Activated T-cell treated with anti-CD3 and anti-CD28 coated beads, Interleukin-2, amount 50 U/mL, for 24 hours (primary cell): ENCODE results near the gene PRSS16.
A peak's percentile ranks its signal among the peaks of the same experiment; 100 is the strongest.

Experiments used
- DNase-seq: peaks from one replicate; pipeline ENCODE4 v3.0.0-alpha.2; 2020
- H3K27ac Mint-ChIP-seq: 2 replicates; pipeline ENCODE4 v1.8.0; 2020; ENCODE audit warnings: mild to moderate bottlenecking, mixed read lengths
- H3K27me3 Mint-ChIP-seq: 2 replicates; pipeline ENCODE4 v1.8.0; 2020; ENCODE audit warnings: mixed read lengths
- H3K36me3 Mint-ChIP-seq: 2 replicates; pipeline ENCODE4 v1.8.0; 2020; ENCODE audit warnings: low read depth, mixed read lengths
- H3K4me1 Mint-ChIP-seq: 2 replicates; pipeline ENCODE4 v1.8.0; 2020; ENCODE audit warnings: low read depth, mixed read lengths
- H3K4me3 Mint-ChIP-seq: 2 replicates; pipeline ENCODE4 v1.8.0; 2020; ENCODE audit warnings: mild to moderate bottlenecking, moderate library complexity, mixed read lengths
- H3K9me3 Mint-ChIP-seq: 2 replicates; pipeline ENCODE4 v1.8.0; 2020; ENCODE audit warnings: mixed read lengths

Gene PRSS16

GRCh38 chr6:27230758-27231111, 16.8 kb upstream of the PRSS16 start:
- H3K27me3 Mint-ChIP-seq = peaks cover 81% of the 10 kb centered on the region
- no peak overlapping the region for H3K27ac Mint-ChIP-seq
- H3K36me3 Mint-ChIP-seq = no peaks in the 10 kb centered on the region
- peaks cover 13% of the 10 kb centered on the region for H3K4me1 Mint-ChIP-seq
- H3K9me3 Mint-ChIP-seq = peaks cover 6% of the 10 kb centered on the region
- DNase-seq = no peak
- no peak overlapping the region for H3K4me3 Mint-ChIP-seq

GRCh38 chr6:27234576-27234975, 12.9 kb upstream of the PRSS16 start:
- Mint-ChIP-seq H3K27me3 (peaks cover 80% of the 10 kb centered on the region), H3K4me3 (no peak overlapping the region), H3K4me1 (peaks cover 33% of the 10 kb centered on the region), H3K9me3 (peaks cover 5% of the 10 kb centered on the region), H3K36me3 (no peaks in the 10 kb centered on the region), H3K27ac (no peak overlapping the region)
- no peak for DNase-seq

DNA sequence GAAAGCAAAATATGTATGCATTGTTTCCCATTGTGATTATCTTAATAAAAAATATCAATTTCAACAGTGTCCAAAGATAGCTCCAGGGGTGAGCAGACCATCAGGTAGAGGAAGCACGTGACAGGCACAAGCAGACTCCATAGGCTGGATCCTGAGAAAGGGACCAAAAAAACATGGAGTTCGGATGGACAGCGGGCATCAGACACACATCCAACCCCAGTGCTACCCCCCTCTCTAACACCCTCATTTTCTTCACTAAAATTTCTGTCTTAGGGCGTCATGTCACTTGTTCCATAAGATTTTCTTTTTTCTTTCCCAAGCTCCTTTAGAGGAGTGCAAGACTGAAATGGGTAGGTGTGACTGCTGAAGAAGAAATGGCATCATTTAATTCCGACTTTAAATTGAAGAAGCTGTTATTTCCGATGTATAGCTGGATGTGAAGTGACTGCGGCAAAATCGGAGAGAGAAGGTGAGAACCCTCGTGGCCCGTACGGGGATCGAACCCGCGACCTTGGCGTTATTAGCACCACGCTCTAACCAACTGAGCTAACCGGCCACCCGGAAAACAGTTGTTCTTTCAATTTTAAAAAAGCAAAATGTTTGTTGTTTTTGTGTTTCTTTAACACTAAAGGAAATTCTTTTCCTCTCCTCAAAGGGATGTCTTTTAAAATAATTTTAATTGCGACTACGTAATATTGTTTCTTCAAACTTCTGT, 10.3 kb upstream of the PRSS16 start:
- Mint-ChIP-seq H3K36me3 (no peaks in the 10 kb centered on the region), H3K4me3 (peak overlapping the region; percentile 55), H3K9me3 (peaks cover 5% of the 10 kb centered on the region), H3K27ac (peak overlapping the region; percentile 71), H3K4me1 (peaks cover 27% of the 10 kb centered on the region), H3K27me3 (peaks cover 79% of the 10 kb centered on the region)
- peak; percentile 76 for DNase-seq

GRCh38 chr6:27238010-27238983, 9.2 kb upstream of the PRSS16 start:
- H3K4me1 Mint-ChIP-seq = peaks cover 27% of the 10 kb centered on the region
- H3K9me3 Mint-ChIP-seq = peaks cover 3% of the 10 kb centered on the region
- no peaks in the 10 kb centered on the region for H3K36me3 Mint-ChIP-seq
- H3K4me3 Mint-ChIP-seq = peak overlapping the region; percentile 55
- H3K27ac Mint-ChIP-seq = peak overlapping the region; percentile 71
- no peak for DNase-seq
- H3K27me3 Mint-ChIP-seq = peaks cover 84% of the 10 kb centered on the region

DNA sequence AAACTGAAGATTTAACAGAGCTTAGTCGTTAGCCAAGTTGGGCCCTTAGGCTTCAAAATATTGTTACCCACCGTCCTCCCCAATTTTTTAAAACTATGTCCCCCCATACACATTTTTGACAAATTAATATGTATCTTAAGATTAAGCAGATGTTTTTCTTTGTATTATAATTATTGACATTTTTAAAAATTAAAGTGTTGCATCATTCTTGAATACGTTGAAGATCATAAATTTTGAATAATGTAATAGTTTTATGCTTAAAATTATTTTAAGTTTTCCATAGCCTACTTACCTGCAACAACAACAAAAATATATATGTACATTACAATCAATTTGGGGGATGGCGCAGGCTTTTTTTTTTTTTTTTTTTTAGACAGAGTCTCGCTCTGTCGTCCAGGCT, 8.2 kb upstream of the PRSS16 start:
- no peak overlapping the region for H3K27ac Mint-ChIP-seq
- peaks cover 84% of the 10 kb centered on the region for H3K27me3 Mint-ChIP-seq
- no peaks in the 10 kb centered on the region for H3K36me3 Mint-ChIP-seq
- H3K4me1 Mint-ChIP-seq = peaks cover 27% of the 10 kb centered on the region
- no peak overlapping the region for H3K4me3 Mint-ChIP-seq
- H3K9me3 Mint-ChIP-seq = peaks cover 2% of the 10 kb centered on the region
- DNase-seq = no peak

DNA sequence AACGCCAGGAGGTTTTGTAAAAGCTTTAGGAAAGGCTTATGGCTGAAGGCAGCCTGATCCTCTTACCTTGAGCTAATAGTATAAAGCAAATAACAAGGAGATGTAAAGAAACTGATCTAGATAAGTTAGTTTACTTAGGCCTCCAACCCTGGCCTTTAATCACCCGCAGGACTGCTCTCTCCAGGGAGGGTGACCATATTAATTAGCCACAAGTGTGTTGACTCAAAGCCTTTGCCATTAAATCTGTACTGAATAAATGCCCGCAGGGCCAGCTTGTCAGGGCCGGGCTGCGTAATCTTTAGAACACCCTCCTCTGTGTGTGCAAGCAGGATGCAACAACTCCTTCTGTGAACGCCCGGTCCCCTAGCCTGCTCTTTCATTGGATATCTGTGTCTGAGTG, 6.1 kb upstream of the PRSS16 start:
- Mint-ChIP-seq H3K4me1 (peaks cover 18% of the 10 kb centered on the region), H3K27ac (no peak overlapping the region), H3K27me3 (peaks cover 73% of the 10 kb centered on the region), H3K4me3 (no peak overlapping the region), H3K36me3 (no peaks in the 10 kb centered on the region), H3K9me3 (peaks cover 2% of the 10 kb centered on the region)
- no peak for DNase-seq

DNA sequence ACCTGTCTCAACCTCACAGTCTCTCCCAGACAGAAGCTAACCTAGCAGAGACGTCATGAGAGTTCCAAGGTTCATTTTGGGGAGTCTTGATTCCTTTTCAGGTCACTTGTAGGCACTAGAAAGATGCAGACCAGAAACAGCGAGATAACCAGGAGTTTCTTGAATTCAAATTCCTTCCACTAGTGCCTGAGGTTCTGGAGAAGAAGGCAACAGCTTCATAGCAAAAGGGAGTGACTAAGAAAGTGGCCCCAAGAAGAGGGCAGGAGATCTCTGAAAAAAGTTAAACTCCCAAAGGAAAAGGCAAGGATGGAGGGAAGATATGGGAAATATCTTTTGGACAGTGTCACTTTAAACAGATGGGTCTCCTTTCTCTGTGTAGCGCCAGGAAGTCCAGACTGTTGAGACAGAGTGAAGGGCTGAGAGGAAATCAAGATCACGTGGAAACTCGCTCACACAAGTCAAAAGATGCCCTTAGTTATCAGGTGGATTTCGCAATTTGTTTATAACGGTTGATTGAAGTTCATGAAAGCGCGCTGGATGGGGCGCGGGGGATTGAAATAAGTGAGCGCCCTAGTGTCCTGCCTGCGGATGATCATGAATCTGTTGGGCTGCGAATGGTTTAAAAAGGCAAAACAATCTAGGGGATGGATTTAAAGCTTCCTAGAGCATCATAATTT, 4.8 kb upstream of the PRSS16 start:
- Mint-ChIP-seq H3K36me3 (no peaks in the 10 kb centered on the region), H3K27ac (no peak overlapping the region), H3K4me3 (no peak overlapping the region), H3K27me3 (peaks cover 60% of the 10 kb centered on the region), H3K9me3 (peaks cover 2% of the 10 kb centered on the region), H3K4me1 (peaks cover 11% of the 10 kb centered on the region)
- no peak for DNase-seq

DNA sequence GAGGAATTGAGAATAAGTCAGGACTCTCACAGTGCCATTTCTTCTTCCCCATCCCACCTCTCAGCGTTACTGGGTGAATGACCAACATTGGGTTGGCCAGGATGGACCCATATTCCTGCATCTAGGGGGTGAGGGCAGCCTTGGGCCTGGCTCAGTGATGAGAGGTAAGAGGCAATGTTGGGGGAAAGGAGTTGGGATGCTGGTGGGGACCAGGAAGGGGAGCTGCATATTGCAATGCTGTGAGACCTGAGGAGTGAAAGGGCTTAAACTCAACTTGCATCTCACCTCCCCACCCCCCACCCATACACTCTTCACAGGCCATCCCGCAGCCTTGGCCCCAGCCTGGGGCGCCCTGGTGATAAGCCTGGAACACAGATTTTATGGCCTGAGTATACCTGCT, 1.3 kb downstream of the PRSS16 start:
- no peak overlapping the region for H3K4me3 Mint-ChIP-seq
- H3K36me3 Mint-ChIP-seq = no peaks in the 10 kb centered on the region
- no peak overlapping the region for H3K27ac Mint-ChIP-seq

DNA sequence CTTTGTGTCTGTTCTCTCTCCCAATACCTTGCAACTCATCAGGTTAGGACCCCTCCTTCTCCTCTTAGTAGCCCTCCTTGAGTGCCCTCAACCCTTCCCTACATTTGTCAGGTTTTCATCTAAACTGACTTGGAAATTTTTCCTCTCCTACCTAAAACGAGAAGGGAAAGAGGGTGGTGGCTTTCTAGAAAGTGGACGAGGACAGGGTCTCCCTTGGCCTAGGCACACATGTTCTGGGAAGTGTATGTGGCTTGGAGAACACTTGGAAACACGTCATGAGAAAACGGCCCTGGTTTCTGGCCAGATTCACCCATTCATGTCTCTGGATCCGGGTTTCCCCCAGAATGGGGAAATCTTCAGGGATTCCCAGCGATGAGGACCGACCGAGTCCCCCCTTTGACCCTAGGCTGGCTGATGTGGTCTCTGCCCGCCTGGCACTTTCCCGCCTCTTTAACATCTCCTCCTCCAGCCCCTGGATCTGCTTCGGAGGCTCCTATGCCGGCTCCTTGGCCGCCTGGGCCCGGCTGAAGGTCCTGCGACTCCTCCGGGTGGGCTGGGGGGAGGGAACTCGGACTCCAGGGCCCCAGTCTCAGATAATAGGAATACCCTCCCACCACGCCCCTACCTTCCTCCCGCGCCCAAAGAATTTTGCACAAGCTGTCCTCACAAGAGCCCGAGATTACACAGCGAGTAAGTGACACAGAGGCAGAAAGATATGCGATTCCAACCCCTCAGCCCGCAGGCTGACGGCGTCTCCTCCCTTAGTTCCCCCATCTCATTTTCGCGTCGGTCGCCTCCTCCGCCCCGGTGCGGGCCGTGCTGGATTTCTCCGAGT, 3.0 kb downstream of the PRSS16 start:
- H3K4me1 Mint-ChIP-seq = peaks cover 12% of the 10 kb centered on the region
- DNase-seq = no peak
- no peaks in the 10 kb centered on the region for H3K9me3 Mint-ChIP-seq
- peak overlapping the region; percentile 15 for H3K27ac Mint-ChIP-seq
- H3K36me3 Mint-ChIP-seq = no peaks in the 10 kb centered on the region
- peaks cover 56% of the 10 kb centered on the region for H3K27me3 Mint-ChIP-seq
- H3K4me3 Mint-ChIP-seq = peak overlapping the region; percentile 82

More for the DNA sequence above, 1.3 kb downstream of the PRSS16 start:
- H3K4me1 Mint-ChIP-seq = peaks cover 12% of the 10 kb centered on the region
- no peak for DNase-seq
- peaks cover 51% of the 10 kb centered on the region for H3K27me3 Mint-ChIP-seq
- H3K9me3 Mint-ChIP-seq = no peaks in the 10 kb centered on the region

- peaks cover 60% of the 10 kb centered on the region for H3K27me3 Mint-ChIP-seq
- peak overlapping the region; percentile 82 for H3K4me3 Mint-ChIP-seq
- H3K9me3 Mint-ChIP-seq = no peaks in the 10 kb centered on the region
- peak overlapping the region; percentile 15 for H3K27ac Mint-ChIP-seq
- H3K36me3 Mint-ChIP-seq = no peaks in the 10 kb centered on the region
- peak; percentile 82 for DNase-seq
- peaks cover 12% of the 10 kb centered on the region for H3K4me1 Mint-ChIP-seq
Measured at GRCh38 chr6:27251112-27251605, 3.7 kb downstream of the PRSS16 start.

- H3K9me3 Mint-ChIP-seq = no peaks in the 10 kb centered on the region
- H3K36me3 Mint-ChIP-seq = no peaks in the 10 kb centered on the region
- H3K4me1 Mint-ChIP-seq = peaks cover 12% of the 10 kb centered on the region
- peak; percentile 80 for DNase-seq
- peak overlapping the region; percentile 82 for H3K4me3 Mint-ChIP-seq
- no peak overlapping the region for H3K27ac Mint-ChIP-seq
- peaks cover 62% of the 10 kb centered on the region for H3K27me3 Mint-ChIP-seq
Measured at GRCh38 chr6:27251606-27252251, 4.2 kb downstream of the PRSS16 start.

DNA sequence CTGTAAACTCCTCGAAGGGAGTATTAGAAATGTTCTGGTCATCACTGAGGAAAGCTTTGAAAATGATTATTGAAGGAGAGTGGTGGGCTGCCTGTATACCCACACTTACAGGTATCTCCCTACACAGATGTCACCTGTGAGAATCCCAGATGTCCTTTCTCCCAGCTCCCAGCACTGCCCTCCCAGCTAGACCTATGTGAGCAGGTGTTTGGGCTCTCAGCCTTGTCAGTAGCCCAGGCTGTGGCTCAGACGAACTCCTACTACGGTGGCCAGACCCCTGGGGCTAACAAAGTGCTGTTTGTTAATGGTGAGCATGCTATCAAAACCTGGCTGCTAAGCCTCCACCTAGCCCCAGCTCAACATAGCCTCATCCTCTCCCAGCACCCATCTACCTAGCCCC, 7.1 kb downstream of the PRSS16 start:
- H3K4me1 Mint-ChIP-seq = peaks cover 12% of the 10 kb centered on the region
- no peak overlapping the region for H3K27ac Mint-ChIP-seq
- H3K9me3 Mint-ChIP-seq = no peaks in the 10 kb centered on the region
- H3K27me3 Mint-ChIP-seq = peaks cover 82% of the 10 kb centered on the region
- H3K4me3 Mint-ChIP-seq = no peak overlapping the region
- DNase-seq = no peak
- H3K36me3 Mint-ChIP-seq = no peaks in the 10 kb centered on the region

DNA sequence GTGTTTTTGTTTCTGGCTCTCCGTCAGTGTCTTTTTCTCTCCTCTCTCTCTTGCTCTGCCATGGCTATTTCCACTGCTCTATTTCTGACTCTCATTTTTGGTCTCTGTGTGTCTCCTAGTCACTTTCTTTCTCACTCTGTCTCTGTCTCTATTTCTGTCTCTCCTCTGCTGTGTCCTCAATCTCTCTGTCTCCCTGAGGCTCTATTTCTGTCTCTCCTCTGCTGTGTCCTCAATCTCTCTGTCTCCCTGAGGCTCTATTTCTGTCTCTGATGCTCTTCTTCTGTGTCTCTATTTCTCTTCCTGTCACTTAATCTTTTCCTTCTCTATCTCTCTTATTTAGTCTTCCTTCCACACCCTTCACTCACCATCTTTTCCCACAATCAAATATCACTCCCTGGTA, 8.4 kb downstream of the PRSS16 start:
- H3K9me3 Mint-ChIP-seq = no peaks in the 10 kb centered on the region
- peaks cover 10% of the 10 kb centered on the region for H3K4me1 Mint-ChIP-seq
- no peak overlapping the region for H3K4me3 Mint-ChIP-seq
- DNase-seq = no peak
- H3K36me3 Mint-ChIP-seq = no peaks in the 10 kb centered on the region
- H3K27me3 Mint-ChIP-seq = peaks cover 80% of the 10 kb centered on the region
- H3K27ac Mint-ChIP-seq = no peak overlapping the region
